Smooth muscle cell (in vitro differentiated cells): ENCODE data around the gene CEACAM3. TPM values are rescaled to one million over a fixed set of nuclear protein-coding genes. Genes with fewer than 3 reads are reported as not detected.

ENCODE experiments used
- DNase-seq: peaks from one replicate; lab custom pipeline; 2025; ENCODE audit not compliant: unreplicated experiment; lab: John Stamatoyannopoulos, UW
- H2AFZ ChIP-seq: fragments of 200-600 bp; sonication (generic); 2 replicates; pipeline ENCODE4 v1.6.0; 2016; ENCODE audit warnings: antibody characterized with exemption, low read depth, mild to moderate bottlenecking
- H3F3A ChIP-seq: fragments of 200-600 bp; sonication (generic); 2 replicates; pipeline ENCODE4 v1.6.0; 2017; ENCODE audit warnings: antibody characterized with exemption, low read depth
- H3K27ac ChIP-seq: fragments of 200-600 bp; sonication (generic); 2 replicates; pipeline ENCODE4 v1.5.1; 2016; ENCODE audit warnings: low read depth, mild to moderate bottlenecking
- H3K27me3 ChIP-seq: fragments of 200-600 bp; sonication (generic); 2 replicates; pipeline ENCODE4 v1.6.1; 2016; ENCODE audit warnings: low read depth, mild to moderate bottlenecking
- H3K36me3 ChIP-seq: fragments of 200-600 bp; sonication (generic); 2 replicates; pipeline ENCODE4 v1.5.1; 2016; ENCODE audit warnings: low read depth
- H3K4me1 ChIP-seq: fragments of 200-600 bp; sonication (generic); 2 replicates; pipeline ENCODE4 v1.5.1; 2016; ENCODE audit warnings: low read depth
- H3K4me2 ChIP-seq: fragments of 200-600 bp; sonication (generic); 2 replicates; pipeline ENCODE4 v1.6.0; 2016; ENCODE audit warnings: mild to moderate bottlenecking
- H3K4me3 ChIP-seq: fragments of 200-600 bp; sonication (generic); 2 replicates; pipeline ENCODE4 v1.5.1; 2016; ENCODE audit warnings: mild to moderate bottlenecking
- H3K79me2 ChIP-seq: fragments of 200-600 bp; sonication (generic); 2 replicates; pipeline ENCODE4 v1.6.0; 2016; ENCODE audit warnings: low read depth, mild to moderate bottlenecking
- H3K9ac ChIP-seq: fragments of 200-600 bp; sonication (generic); 2 replicates; pipeline ENCODE4 v1.6.0; 2016; ENCODE audit warnings: low read depth
- H3K9me3 ChIP-seq: fragments of 200-600 bp; sonication (generic); replicated peaks from 2 replicates; pipeline ENCODE4 v1.5.1; 2016; ENCODE audit warnings: low read depth
- H4K20me1 ChIP-seq: fragments of 200-600 bp; sonication (generic); 2 replicates; pipeline ENCODE4 v1.6.0; 2016; ENCODE audit warnings: low read depth
- CTCF ChIP-seq: fragments of 200-600 bp; sonication (generic); IDR thresholded peaks from 2 replicates; pipeline ENCODE4 v1.5.1; 2017; ENCODE audit warnings: borderline replicate concordance, mild to moderate bottlenecking, antibody characterized with exemption; ENCODE audit not compliant: insufficient read depth, poor library complexity, severe bottlenecking
- WGBS: methylation state at CpG from one replicate; pipeline ENCODE4 v1.1.7; 2016; ENCODE audit warnings: low lambda C conversion rate; 5-methylcytosine and 5-hydroxymethylcytosine counted together
- polyA plus RNA-seq: library from polyadenylated mRNA; unstranded; fragments of >200 nt; fragmentation: Nextera tagmentation; extraction: Ambion mirVana; gene quantifications from 2 replicates; pipeline ENCODE4 v1.2.1, GENCODE V29; 2016
- total RNA-seq: library from RNA; depleted of rRNA; stranded (reverse); fragments of >200 nt; gene quantifications from 2 replicates; pipeline ENCODE4 v1.2.3, GENCODE V29; 2014

CEACAM3 gene
- total and polyA plus RNA-seq, 2 experiments from 2014 or later, result not detected

- DNase-seq, result no peak
- H3K9ac ChIP-seq, result no peak overlapping the region
- no peaks in the 10 kb centered on the region for H3F3A ChIP-seq
- H3K4me3 ChIP-seq, result no peak overlapping the region
- no peak overlapping the region for H2AFZ ChIP-seq
- H3K9me3 ChIP-seq, result no peaks in the 10 kb centered on the region
- H3K36me3 ChIP-seq, result no peaks in the 10 kb centered on the region
- no peaks in the 10 kb centered on the region for H3K4me1 ChIP-seq
- H3K4me2 ChIP-seq, result no peak overlapping the region
- whole genome bisulfite sequencing, result 55% methylated on average over 4 of the region's 4 CpGs
- no peak for TF ChIP-seq CTCF
- H3K79me2 ChIP-seq, result no peaks in the 10 kb centered on the region
- no peak overlapping the region for H3K27ac ChIP-seq
- no peaks in the 10 kb centered on the region for H3K27me3 ChIP-seq
- no peaks in the 10 kb centered on the region for H4K20me1 ChIP-seq
These were observed 18.9 kb downstream of the CEACAM3 start for GRCh38 chr19:41815301-41815700.

GRCh38 chr19:41816761-41817160 lies 20.4 kb downstream of the CEACAM3 start:
- Histone ChIP-seq H3K27ac (no peak overlapping the region), H2AFZ (no peak overlapping the region), H3K9me3 (no peaks in the 10 kb centered on the region), H3K9ac (no peak overlapping the region), H3K27me3 (no peaks in the 10 kb centered on the region), H4K20me1 (no peaks in the 10 kb centered on the region), H3F3A (no peaks in the 10 kb centered on the region), H3K79me2 (no peaks in the 10 kb centered on the region), H3K4me2 (no peak overlapping the region), H3K36me3 (no peaks in the 10 kb centered on the region), H3K4me3 (no peak overlapping the region), H3K4me1 (no peaks in the 10 kb centered on the region)
- no peak for TF ChIP-seq CTCF
- 91% methylated on average over 2 of the region's 2 CpGs for WGBS
- no peak for DNase-seq

- Histone ChIP-seq H2AFZ (no peak overlapping the region), H3K36me3 (no peaks in the 10 kb centered on the region), H3K27ac (no peak overlapping the region), H3K79me2 (no peaks in the 10 kb centered on the region), H3K9ac (no peak overlapping the region), H3K9me3 (no peaks in the 10 kb centered on the region), H3K27me3 (no peaks in the 10 kb centered on the region), H3K4me3 (no peak overlapping the region), H3F3A (no peaks in the 10 kb centered on the region), H4K20me1 (no peaks in the 10 kb centered on the region), H3K4me1 (no peaks in the 10 kb centered on the region), H3K4me2 (no peak overlapping the region)
- peak; percentile 14 for TF ChIP-seq CTCF
- 52% methylated on average over 12 of the region's 12 CpGs for WGBS
- no peak for DNase-seq
These were observed 24.8 kb downstream of the CEACAM3 start for GRCh38 chr19:41821003-41821735.
